HG03439 (cell line): ENCODE data around the gene DNAJC22.
"Not testable (repeated sequence)": the region's sequence is repeated elsewhere in the genome, so short reads cannot be mapped to it uniquely, and the experiment has no call there.

Experiments used
- ATAC-seq: cut with Tn5 transposase; IDR thresholded peaks from one replicate; pipeline ENCODE4 v1.9.1; 2021; ENCODE audit warnings: mild to moderate bottlenecking, moderate library complexity; ENCODE audit not compliant: unreplicated experiment

DNAJC22 gene

DNA sequence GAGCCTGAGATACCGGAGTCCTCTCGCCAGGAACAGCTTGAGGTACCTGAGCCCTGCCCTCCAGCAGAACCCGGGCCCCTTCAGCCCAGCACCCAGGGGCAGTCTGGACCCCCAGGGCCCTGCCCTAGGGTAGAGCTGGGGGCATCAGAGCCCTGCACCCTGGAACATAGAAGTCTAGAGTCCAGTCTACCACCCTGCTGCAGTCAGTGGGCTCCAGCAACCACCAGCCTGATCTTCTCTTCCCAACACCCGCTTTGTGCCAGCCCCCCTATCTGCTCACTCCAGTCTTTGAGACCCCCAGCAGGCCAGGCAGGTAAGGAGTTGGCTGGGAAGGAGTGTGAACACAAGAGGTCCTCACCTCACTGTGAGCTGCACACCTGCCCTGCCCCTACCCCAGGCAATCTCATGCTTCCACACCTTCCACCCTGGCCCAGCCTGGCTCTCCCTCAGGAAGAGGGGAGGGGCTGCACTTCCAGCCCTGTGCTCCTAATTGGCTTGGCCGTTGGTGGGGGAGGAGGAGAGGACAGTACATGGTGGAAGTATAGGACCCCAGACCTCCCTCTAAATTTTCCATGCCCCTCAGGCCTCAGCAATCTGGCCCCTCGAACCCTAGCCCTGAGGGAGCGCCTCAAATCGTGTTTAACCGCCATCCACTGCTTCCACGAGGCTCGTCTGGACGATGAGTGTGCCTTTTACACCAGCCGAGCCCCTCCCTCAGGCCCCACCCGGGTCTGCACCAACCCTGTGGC is 15.9 kb upstream of the DNAJC22 start:
- no peak for ATAC-seq

DNA sequence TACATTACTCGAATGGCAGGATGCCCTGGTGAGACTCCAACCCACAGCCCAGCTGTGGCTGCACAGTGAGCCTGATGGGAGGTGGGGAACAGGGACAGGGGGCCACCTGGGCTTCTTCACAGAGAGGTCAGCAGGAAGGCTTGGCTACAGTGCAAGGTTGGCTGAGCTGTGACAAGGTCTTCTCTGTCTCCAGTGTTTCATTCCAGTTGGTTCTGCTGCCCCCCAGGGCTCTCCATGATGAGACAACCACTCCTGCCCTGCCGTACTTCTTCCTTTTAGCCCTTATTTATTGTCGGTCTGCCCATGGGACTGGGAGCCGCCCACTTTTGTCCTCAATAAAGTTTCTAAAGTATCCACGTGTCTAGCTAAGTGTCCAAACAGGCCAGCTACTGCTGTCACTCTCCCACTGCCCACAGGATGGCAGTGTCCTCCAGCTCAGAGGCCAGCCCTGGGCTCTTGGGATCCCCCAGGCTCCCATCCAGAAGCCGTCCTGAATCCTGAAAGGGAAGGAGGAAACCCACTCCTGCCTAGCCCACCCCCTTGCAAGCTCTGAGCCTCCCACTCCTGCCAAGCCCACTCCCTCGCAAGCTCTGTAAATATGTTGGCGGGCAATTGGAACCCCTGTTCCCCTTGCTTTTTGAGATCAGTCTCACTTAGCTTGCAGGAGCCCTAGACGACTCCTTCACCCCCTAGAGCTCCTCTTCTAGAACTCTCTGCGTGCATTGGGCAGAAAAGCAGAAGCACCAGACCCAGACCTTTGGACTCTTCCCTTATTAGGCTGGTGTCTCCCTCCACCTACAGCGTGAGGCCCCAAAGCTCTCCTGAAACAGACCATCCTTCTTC is 15.1 kb upstream of the DNAJC22 start:
- ATAC-seq, result no peak

DNA sequence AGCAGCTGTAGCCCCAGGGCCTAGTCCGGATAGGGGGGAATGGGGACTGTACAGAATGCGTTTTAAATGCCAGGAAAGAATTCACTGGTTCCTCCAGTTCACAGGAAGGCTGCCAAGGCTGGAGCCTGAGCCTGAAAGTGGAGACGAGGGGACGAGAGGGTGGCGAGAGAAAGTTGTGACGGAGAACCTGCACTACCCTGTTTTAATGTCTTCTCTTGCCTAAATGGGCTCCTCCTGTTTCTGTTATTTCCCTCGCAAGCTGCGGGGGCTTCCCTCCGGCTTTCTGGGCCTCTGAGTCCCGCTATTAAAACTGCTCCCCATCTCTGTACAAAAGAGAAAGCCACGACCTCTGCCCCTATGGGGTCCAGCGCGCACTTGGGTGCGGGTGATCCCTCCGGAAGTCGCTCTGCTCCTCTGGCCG is 14.2 kb upstream of the DNAJC22 start:
- no peak for ATAC-seq

DNA sequence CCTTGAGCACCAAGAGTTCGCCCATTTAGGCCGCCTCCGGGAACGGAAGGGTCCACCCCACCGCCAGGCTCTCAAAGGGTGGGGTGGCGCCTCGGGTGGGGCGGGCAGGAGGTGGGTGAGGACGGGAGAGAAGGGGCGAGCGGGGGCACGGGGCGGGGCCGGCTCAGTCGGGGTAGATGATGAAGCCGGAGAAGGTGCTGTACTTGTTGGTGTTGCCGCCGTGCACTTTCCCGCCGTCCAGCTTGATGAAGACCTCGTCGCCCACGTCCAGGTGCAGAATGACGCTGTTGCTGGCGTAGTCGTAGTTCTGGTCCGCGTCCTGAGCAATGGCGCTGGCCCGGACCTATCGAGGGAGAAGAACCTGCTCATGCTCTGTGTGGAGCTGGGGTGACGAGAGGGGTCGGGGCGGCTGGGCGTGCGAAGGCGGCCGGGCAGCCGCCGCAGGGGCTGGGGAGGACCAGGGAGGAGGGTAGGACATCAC is 13.8 kb upstream of the DNAJC22 start:
- ATAC-seq, result no peak

DNA sequence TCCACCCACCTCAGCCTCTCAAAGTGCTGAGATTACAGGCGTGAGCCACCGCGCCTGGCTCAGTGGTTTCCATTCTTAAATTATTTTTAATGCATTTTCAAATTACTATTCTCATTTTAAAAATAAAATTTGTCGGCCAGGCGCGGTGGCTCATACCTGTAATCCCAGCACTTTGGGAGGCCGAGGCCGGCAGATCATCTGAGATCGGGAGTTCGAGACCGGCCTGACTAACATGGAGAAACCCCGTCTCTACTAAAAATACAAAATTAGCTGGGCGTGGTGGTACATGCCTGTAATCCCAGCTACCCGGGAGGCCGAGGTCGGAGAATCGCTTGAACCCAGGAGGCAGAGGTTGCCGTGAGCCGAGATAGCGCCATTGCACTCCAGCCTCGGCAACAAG is 12.9 kb upstream of the DNAJC22 start:
- not testable (repeated sequence) for ATAC-seq

DNA sequence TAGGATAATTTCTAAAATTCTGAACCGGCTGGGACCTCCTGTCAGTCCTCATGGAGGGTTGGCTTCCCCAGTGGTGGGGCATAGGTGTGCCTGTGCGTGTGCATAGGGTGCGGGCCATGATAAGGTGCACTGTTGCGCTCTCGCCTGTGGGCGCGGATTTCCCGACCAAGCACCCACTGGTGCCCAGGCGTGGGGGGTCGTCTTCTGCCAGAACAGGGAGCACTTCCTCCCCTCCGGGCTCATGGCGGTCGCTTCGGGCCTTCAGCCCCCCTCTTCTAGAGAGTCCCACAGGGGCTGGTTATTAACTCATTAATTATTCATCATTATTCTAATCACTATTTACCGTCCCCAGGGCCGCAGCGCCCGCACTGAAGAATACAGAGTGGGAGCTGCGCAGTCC is 12.5 kb upstream of the DNAJC22 start:
- ATAC-seq, result no peak

DNA sequence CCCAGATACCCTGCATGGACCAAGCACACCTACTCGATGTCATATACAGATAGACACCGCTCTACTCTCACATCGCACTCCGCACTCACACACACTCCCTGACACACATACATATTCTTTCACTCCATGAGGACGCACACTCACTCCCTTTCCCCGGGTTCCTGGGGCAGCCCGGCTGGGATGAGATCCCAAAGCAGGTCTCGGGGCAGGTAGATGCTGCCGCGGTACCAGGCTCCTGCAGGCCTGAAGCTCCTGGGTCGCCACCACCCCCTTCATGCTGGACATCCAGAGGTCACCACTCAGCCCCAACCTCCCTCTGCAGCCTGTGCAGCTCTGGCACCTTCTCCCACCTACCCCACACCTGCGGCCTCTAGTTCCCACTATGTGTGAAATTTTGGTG is 12.0 kb upstream of the DNAJC22 start:
- no peak for ATAC-seq

DNA sequence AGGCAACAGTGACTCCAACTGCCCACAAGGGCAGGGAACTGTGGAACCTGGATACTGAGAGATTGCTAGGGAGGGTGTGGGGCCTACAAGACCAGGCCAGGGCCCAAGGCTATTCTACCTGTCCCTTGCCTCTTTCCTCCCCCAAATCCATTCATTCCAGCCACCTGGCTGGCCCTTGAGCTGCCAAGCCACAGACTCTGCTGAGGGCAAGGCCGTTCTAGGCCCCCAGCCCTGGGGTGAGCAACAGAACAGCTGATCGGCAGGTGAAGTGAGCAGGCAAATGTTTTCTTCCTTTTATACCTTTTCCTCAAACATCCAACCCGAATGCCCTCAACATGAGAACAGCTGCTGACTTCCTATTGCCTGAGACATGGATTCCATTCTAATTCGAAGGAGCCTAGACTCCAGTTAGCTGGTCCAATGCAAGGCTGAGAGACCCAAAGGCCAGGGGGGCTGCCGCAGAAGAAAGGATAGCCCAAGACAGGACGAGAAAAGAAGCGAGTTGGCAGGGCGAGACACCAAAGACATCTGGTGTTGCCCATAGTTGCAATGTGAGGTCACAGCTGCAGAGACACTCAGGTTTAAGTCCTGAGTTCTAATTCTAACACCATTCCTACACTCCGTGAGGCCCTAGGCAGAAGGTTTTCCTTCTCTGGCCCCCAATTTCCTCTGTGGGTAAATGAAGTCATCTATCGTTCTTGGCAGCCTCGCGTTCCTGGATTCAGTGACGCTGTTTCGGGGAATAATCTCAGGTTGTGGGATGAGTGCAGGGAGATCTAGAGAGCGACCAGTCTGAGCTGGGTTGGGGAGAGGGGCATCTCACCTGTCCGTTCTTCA is 11.4 kb upstream of the DNAJC22 start:
- ATAC-seq, result no peak

DNA sequence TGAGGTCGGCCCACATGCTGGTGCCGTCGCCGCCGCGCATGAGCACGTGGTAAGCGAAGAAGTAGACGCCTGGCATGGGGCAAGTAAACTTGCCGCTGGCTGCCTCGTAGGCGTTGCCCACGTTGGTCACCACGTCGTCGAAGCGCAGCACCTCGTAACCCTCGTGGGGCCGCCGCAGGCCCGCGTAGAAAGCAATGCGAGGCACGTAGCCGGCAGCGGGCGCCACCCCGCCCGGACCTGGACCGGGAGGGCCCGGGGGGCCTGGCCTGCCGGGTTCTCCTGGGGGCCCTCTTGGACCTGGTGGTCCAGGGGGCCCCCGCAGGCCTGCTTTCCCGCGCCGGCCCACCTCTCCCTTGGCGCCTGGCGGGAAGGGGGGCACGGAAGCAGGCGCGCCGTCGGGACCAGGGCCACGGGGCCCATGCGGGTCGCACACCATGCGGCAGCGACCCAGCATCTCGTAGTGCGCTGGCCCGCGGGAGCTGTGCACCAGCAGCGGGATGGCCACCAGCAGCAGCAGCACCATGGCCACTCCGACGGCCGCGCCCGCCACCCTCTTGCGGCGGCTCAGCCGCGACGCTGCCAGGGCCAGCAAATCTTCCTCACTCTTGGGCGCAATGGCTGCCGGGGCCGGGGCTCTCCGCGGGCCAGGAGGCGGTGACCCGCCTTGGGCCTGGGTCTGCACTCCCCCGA is 10.6 kb upstream of the DNAJC22 start:
- ATAC-seq, result no peak

DNA sequence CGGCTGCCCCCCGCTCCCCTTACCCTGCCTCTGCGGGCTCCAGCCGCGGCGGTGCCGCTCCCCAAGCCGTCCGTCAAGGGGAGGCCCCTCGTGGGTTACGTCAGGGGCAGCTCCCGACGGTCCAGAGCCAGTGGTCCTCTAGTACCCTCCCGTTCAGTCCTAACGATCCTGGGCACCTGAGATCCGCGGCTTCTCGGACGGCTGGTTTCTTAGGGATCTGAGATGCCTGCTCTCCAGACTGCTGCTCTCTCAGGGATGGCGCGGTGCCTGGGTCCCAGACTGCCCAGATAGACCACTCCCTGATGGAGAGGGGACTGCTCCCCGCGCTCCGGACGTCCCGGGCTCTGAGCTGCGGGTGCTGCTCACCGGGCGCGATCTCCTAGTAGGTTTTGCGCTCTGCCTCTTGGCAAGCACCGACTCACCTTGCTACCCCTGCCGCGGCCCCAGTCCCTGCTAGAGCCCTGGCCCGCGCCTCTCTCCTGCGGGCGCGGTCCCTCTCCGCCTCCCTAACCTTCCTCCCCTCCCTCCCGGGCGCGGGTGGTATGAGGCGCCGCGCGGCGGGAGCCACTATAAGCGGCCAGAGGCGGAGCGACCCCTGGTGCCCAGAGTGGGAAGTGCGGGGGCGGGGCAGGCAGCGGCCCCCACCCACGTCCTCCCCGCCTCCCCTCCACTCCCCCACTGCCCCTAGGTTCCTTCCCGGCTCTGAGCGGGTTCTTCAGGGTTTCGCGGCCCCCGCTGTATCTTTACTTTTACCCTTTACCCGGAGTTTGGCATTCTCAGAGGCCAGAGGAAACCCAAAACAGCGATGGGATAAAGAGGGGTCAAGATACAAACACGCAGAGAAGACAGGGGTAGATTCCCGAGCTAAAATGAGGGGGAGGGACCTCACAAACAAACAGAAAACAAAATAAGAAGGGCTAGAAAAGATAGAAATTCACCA is 9.8 kb upstream of the DNAJC22 start, which contains the start of gene C1QL4:
Gene C1QL4, minus strand, starts transcription at position 544 of the 940 bp plus-strand sequence. CDS start 711 bp downstream, outside the sequence.
- ATAC-seq, result no peak

DNA sequence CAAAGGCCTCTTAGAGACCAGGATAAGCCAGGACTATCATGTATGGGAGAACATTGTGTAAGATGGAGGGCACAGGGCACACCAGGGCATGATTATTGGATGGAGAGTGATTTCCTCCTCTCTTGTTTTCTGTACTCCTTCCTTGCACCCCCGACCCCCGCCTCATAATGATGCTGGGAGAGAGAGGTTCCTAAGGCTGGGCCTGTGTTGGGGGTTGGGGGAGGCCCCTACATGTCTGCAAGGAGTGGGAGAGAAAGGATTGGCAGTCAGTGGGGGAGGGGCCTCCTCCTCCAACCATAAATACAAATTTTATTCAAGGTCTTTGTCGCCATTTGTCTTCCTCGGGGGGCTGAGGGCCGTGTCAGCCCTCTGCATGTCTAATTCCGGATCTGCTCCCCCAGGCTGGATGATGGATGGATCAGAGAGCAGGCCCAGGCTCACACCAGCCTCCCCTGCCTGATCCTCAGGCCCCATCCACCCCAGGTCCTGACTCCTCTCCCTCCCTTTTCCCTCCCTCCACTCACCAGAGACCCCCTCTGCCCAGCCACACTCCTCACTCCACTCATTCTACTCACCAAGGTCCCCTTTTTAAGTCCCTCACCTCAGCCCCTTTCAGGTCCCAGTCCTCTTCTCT is 7.7 kb upstream of the DNAJC22 start:
- ATAC-seq, result no peak

DNA sequence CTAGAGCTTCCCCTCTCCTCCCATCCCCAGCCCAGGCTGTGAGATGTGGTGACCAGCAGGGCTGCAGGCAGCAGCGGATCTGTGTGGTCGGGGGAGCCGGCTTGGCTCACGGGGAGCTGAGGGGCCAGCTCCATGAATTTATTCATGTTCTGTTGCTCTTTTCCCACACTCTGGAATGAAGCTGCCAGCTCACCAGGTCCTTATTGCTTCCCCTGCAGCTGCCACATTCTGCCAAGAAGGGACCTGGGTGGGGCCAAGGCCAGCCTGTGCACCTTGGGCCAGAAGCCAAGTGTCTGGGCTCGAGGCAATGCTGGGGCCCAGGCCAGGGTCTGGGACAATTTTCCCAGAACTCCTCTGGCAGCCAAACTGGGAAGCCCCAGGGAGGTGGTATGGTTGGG is 7.2 kb upstream of the DNAJC22 start:
- ATAC-seq, result no peak

DNA sequence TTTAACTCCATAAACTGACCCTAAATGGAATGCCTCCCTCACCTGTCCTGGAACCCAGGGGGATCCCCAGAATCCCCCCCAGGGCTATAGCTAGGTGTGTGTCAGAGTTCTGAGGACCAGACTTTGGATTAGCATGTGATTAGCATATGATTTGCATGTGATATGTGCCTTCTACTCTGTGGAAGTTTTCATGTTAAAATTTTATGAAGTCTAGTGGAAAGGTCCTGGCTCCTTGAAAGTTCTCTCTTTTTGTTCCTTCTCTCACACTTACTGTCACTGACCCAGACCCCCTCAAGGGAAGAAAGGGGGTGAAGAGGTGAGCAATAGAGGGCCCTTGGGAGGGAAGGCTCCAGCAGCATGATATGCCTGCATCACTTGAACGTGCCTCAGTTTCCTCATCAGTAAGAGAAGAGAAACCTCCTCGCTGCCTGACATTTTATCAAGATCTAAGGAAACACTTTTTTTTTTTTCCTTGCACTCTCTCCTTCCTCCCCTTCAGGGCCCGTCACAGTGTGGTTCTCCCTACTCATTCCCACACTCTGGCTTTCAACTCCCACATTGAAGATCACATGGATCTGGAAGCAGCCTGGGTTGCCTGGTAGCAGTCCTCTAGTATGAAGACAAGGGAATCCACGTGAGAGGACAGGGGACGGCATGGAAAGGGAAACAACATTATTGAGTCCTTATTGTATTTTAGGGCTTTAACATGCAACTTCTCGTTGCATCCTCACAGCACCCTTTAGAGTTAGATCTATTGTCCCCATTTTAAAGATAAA is 6.4 kb upstream of the DNAJC22 start:
- ATAC-seq, result no peak

DNA sequence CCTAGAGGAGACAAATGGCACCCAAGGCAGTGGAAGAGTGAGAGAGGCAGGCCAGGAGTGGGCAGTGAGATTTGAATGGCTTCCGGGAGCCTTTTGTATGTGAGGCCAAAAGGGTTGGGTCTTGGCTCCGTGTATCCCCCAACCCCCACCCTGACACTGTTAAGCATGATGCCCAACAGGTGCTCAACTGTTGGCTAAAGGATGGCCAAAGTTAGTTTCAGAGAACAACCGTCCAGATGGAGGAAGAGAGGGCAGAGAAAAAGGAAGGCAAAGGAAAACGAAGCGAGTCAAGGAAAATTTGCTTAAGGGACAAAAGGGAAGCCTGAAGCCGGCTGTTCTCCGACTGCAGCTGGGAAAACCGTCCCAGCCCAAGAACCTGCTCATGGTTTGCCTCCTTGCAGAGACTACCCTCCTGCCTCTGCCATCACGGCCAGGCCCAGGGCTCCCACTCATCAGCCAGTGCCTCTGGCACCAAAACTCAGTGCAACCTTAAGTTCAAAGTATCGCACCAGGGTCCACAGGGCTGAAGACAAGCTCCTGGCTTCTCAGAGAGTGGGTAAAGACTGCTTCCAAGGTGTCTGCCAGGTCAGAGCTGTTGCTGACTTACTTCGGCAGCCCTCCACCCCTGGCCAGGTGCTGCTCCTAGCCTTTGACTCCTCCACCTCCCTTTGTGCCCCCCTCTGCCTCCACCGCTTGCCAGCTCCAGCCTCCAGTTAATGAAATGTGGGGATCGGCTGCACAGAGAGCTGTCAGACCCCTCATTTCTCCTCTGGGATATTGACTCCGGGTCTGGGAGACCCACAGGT is 5.5 kb upstream of the DNAJC22 start:
- ATAC-seq, result no peak

DNA sequence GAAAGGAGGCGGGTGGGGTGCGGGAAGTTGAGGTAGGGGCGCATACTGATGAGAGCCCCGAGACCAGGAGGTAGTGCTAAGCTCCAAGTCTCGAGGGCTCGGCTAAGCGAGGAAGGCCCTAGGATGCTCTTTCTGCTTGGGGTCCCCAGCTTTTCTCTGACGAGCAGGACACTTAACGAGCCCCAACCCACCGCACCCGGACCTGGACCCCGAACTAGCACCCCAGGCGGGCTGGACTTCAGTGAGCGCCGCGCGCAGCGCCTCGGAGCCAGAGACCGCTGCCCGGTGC is 5.0 kb upstream of the DNAJC22 start:
- no peak for ATAC-seq

DNA sequence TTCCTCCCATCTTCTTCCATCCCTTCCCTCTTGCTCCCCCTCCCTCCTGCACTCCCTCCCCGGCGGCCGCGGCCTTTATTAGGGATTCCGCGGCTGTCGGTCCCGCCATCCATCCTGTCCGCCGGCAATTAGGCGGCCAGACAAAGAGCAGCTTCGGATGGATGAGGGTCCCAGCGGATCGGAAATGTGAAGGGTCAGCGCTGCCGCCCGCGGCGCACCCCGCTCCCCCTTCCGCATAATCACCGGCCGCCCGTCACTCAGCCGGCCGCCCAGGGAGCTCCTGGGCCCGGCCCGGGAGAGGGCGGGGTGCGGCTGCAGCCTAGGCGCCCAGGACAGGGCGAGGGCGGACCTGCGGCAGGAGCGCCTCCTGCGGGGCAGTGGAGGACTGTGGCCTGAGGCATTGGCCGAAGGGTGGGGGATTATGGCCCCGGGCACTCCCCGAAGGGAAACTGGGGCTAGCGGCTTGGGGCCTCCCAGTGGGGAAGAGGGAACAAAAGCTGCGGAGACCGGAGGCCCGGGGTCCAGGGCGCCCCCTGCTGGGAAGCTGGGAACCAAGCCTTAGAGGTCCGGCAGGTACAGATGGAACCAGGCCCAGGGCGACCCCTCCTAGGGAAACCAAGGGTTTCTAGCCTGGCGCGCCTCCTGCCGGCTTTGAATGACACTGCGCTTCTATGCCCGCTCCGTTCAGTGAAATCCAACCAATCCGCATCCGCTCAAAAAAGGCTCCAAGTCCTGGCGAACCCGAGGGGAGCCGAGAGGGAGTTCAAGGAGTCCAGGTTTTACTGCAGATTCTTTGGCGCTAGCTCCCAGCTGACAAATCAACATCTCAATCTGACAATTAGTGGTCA is 4.4 kb upstream of the DNAJC22 start:
- peak; percentile 55 for ATAC-seq
